Activated CD8-positive, alpha-beta memory T cell treated with anti-CD3 and anti-CD28 coated beads, Interleukin-2, amount 50 U/mL, for 1 hour (primary cell): Measurements from ENCODE around the gene RASGRF1.
"Not testable (repeated sequence)": the region's sequence is repeated elsewhere in the genome, so short reads cannot be mapped to it uniquely, and the experiment has no call there.

Source experiments
- DNase-seq: peaks from one replicate; pipeline ENCODE4 v3.0.0-alpha.2; 2020; ENCODE audit errors: extremely low read depth

The RASGRF1 gene

GRCh38 chr15:78930577-78931388 is 159.8 kb downstream of the RASGRF1 start:
- DNase-seq = no peak

GRCh38 chr15:78929536-78930264 is 160.9 kb downstream of the RASGRF1 start:
- DNase-seq = no peak

- DNase-seq = no peak
Measured at GRCh38 chr15:78928616-78929093, 161.9 kb downstream of the RASGRF1 start.

GRCh38 chr15:78928176-78928575 is 162.4 kb downstream of the RASGRF1 start:
- DNase-seq = not testable (repeated sequence)

GRCh38 chr15:78927077-78927790 is 163.3 kb downstream of the RASGRF1 start:
- DNase-seq = no peak

- no peak for DNase-seq
Measured at GRCh38 chr15:78925956-78926743, 164.4 kb downstream of the RASGRF1 start.

- DNase-seq = no peak
Measured at GRCh38 chr15:78925076-78925624, 165.4 kb downstream of the RASGRF1 start.

- DNase-seq = no peak
Measured at GRCh38 chr15:78923480-78924360, 166.9 kb downstream of the RASGRF1 start.

GRCh38 chr15:78923015-78923414 is 167.6 kb downstream of the RASGRF1 start:
- DNase-seq = no peak

GRCh38 chr15:78922527-78922926 is 168.1 kb downstream of the RASGRF1 start:
- DNase-seq = no peak

GRCh38 chr15:78921940-78922339 is 168.6 kb downstream of the RASGRF1 start:
- no peak for DNase-seq

GRCh38 chr15:78921517-78921916 is 169.1 kb downstream of the RASGRF1 start:
- no peak for DNase-seq

GRCh38 chr15:78917888-78918287 is 172.7 kb downstream of the RASGRF1 start:
- DNase-seq = no peak

GRCh38 chr15:78916088-78916487 is 174.5 kb downstream of the RASGRF1 start:
- no peak for DNase-seq

- DNase-seq = no peak
Measured at GRCh38 chr15:78915341-78916087, 175.1 kb downstream of the RASGRF1 start.

- no peak for DNase-seq
Measured at GRCh38 chr15:78914027-78914764, 176.4 kb downstream of the RASGRF1 start.

GRCh38 chr15:78913012-78913411 is 177.6 kb downstream of the RASGRF1 start:
- DNase-seq = no peak

- DNase-seq = no peak
Measured at GRCh38 chr15:78912316-78912715, 178.3 kb downstream of the RASGRF1 start.

GRCh38 chr15:78910271-78910670 is 180.3 kb downstream of the RASGRF1 start:
- no peak for DNase-seq
